GM19351 (cell line): ENCODE measurements around the gene GPC5.
"Not testable (repeated sequence)": the region's sequence is repeated elsewhere in the genome, so short reads cannot be mapped to it uniquely, and the experiment has no call there.

Source experiments
- ATAC-seq: cut with Tn5 transposase; IDR thresholded peaks from one replicate; pipeline ENCODE4 v1.9.1; 2021; ENCODE audit warnings: mild to moderate bottlenecking, moderate library complexity; ENCODE audit not compliant: unreplicated experiment

The GPC5 gene

GRCh38 chr13:91758724-91759123, 360.3 kb downstream of the GPC5 start:
- no peak for ATAC-seq

- ATAC-seq, result no peak
Observed at GRCh38 chr13:91762957-91763356, 364.5 kb downstream of the GPC5 start.

- no peak for ATAC-seq
Observed at GRCh38 chr13:91764527-91764926, 366.1 kb downstream of the GPC5 start.

GRCh38 chr13:91767651-91768050, 369.2 kb downstream of the GPC5 start:
- no peak for ATAC-seq

GRCh38 chr13:91768746-91769145, 370.3 kb downstream of the GPC5 start:
- peak; percentile 56 for ATAC-seq

GRCh38 chr13:91771229-91771628, 372.8 kb downstream of the GPC5 start:
- no peak for ATAC-seq

- ATAC-seq, result no peak
Observed at GRCh38 chr13:91773591-91774227, 375.3 kb downstream of the GPC5 start.

GRCh38 chr13:91774397-91774796, 376.0 kb downstream of the GPC5 start:
- no peak for ATAC-seq

- no peak for ATAC-seq
Observed at GRCh38 chr13:91776611-91777193, 378.3 kb downstream of the GPC5 start.

GRCh38 chr13:91778123-91778522, 379.7 kb downstream of the GPC5 start:
- no peak for ATAC-seq

GRCh38 chr13:91781982-91782691, 383.7 kb downstream of the GPC5 start:
- ATAC-seq, result not testable (repeated sequence)

- peak; percentile 89 for ATAC-seq
Observed at GRCh38 chr13:91785431-91786119, 387.2 kb downstream of the GPC5 start.

- no peak for ATAC-seq
Observed at GRCh38 chr13:91792054-91792453, 393.6 kb downstream of the GPC5 start.

GRCh38 chr13:91797567-91797966, 399.1 kb downstream of the GPC5 start:
- no peak for ATAC-seq

- ATAC-seq, result not testable (repeated sequence)
Observed at GRCh38 chr13:91798338-91798737, 399.9 kb downstream of the GPC5 start.

- ATAC-seq, result not testable (repeated sequence)
Observed at GRCh38 chr13:91801772-91802171, 403.4 kb downstream of the GPC5 start.

- no peak for ATAC-seq
Observed at GRCh38 chr13:91802957-91803356, 404.5 kb downstream of the GPC5 start.

- no peak for ATAC-seq
Observed at GRCh38 chr13:91804724-91805123, 406.3 kb downstream of the GPC5 start.

- no peak for ATAC-seq
Observed at GRCh38 chr13:91805605-91806004, 407.2 kb downstream of the GPC5 start.

- no peak for ATAC-seq
Observed at GRCh38 chr13:91809161-91809560, 410.7 kb downstream of the GPC5 start.

GRCh38 chr13:91813253-91813652, 414.8 kb downstream of the GPC5 start:
- no peak for ATAC-seq
